Sigmoid colon (tissue), 4 donors: Measurements from ENCODE around the gene OR6J1.

Experiments used
- EP300 ChIP-seq, 4 donors: sonication (generic); formaldehyde crosslinking; IDR thresholded peaks; one replicate each; pipeline ENCODE4 v1.6.1; 2017; ENCODE audit warnings: antibody characterized with exemption in 4 of 4
- POLR2AphosphoS5 ChIP-seq, 4 donors: sonication (generic); formaldehyde crosslinking; IDR thresholded peaks; one replicate each; pipeline ENCODE4 v1.6.1; 2017; ENCODE audit warnings: antibody characterized with exemption in 4 of 4
- TF ChIP-seq, protein P1 (sequence below), 4 experiments: fragments of 450-650 bp in 3 of 4; fragments of 200-600 bp in 1 of 4; IDR thresholded peaks; one replicate each; pipeline ENCODE4 v1.5.1; 2016 to 2019; ENCODE audit warnings: antibody characterized with exemption in 4 of 4, mild to moderate bottlenecking in 3 of 4, moderate library complexity in 2 of 4

DNA sequence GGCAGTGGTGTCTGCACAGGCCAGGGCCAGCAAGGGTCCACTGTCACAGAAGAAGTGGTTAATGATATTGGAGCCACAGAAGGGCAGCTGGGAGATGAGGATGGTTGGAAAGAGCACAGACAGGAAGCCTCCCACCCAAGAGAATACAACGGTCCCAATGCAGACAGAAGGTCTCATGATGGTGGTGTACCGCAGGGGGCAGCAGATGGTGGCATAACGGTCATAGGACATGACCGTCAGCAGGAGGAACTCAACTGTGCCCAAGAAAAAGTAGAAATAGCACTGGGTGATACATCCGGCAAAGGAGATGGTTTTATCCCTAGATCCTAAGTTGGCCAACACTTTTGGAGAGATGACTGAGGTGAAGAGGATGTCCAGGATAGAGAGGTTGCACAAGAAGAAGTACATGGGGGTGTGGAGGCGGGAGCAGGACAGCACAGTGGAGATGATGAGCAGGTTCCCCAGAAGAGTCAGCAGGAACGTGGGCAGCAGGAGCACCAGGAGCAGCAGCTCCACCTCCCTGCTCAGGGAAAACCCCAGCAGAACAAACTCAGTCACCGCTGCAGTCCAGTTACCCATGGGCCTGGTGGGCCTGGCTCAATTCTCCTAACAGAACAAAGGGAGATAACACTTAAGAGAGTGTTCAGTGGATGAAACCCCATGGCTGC lies 9.8 kb downstream of the OR6J1 start:
- TF ChIP-seq EP300 (IDR thresholded peaks at IDR 0.05) = no peak
- TF ChIP-seq, protein P1, sequence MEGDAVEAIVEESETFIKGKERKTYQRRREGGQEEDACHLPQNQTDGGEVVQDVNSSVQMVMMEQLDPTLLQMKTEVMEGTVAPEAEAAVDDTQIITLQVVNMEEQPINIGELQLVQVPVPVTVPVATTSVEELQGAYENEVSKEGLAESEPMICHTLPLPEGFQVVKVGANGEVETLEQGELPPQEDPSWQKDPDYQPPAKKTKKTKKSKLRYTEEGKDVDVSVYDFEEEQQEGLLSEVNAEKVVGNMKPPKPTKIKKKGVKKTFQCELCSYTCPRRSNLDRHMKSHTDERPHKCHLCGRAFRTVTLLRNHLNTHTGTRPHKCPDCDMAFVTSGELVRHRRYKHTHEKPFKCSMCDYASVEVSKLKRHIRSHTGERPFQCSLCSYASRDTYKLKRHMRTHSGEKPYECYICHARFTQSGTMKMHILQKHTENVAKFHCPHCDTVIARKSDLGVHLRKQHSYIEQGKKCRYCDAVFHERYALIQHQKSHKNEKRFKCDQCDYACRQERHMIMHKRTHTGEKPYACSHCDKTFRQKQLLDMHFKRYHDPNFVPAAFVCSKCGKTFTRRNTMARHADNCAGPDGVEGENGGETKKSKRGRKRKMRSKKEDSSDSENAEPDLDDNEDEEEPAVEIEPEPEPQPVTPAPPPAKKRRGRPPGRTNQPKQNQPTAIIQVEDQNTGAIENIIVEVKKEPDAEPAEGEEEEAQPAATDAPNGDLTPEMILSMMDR (IDR thresholded peaks at IDR 0.05) = no peak
- no peak for TF ChIP-seq POLR2AphosphoS5 (IDR thresholded peaks at IDR 0.05)
